HG03159 (cell line): ENCODE results near the gene SLFN5.
A peak's percentile ranks its signal among the peaks of the same experiment; 100 is the strongest.
"Not testable (repeated sequence)": the region's sequence is repeated elsewhere in the genome, so short reads cannot be mapped to it uniquely, and the experiment has no call there.

Experiments
- ATAC-seq: cut with Tn5 transposase; IDR thresholded peaks from one replicate; pipeline ENCODE4 v1.9.1; 2021; ENCODE audit warnings: mild to moderate bottlenecking, moderate library complexity; ENCODE audit not compliant: unreplicated experiment

Gene SLFN5

DNA sequence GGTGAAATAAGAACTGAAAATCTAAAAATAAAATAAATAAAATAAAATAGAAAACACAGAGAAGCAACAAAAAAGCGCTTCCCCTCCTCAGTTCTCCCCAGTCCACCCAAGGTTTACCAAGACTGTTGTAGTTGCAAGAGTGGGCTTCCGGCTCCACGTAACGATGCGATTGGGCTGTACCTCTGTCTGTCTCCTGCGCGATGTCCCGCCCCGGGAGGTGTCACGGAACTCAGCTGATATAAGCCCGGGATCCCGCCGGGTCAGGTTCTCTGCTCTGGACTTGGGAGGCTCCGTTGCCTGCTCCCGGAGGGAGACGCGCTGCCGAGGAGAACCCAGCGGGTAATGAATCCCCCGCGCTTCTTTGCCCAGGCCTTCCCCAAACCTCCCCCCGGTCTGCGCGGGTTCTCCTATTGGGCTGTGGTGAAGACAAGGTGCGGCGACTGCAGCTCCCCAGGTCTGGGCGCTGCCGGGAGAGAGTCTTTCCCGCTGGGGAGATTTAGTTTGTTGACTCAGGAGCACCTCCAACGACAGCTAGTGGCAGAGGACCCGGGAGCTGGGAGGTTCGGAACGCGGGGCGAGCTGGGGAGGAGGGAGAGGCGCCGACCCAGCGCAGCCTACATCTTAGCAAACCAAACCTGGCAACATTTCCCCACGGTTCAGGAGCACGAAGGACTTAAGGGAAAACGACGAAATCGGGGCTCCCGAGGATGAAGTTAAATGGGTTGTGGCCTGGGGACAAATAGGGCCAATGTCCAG lies at the start of gene SLFN5:
SLFN5 (plus strand) TSS at position 268 of the 756 bp plus-strand sequence. CDS start 15,619 bp downstream, outside the sequence.
- ATAC-seq = peak; percentile 83

- ATAC-seq = not testable (repeated sequence)
These were observed 48.9 kb upstream of the SLFN5 start, which contains the start of gene SLC35G3 for GRCh38 chr17:35194001-35194400. SLC35G3 (minus strand) TSS chr17:35194393; CDS start chr17:35194307, 86 bp downstream.

- ATAC-seq = not testable (repeated sequence)
These were observed 47.8 kb upstream of the SLFN5 start for GRCh38 chr17:35195062-35195461.

DNA sequence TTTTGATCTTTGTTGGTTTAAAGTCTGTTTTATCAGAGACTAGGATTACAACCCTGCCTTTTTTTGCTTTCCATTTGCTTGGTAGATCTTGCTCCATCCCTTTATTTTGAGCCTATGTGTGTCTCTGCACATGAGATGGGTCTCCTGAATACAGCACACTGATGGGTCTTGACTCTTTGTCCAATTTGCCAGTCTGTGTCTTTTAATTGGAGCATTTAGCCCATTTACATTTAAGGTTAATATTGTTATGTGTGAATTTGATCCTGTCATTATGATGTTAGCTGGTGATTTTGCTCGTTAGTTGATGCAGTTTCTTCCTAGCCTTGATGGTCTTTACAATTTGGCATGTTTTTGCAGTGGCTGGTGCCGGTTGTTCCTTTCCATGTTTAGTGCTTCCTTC lies 40.3 kb upstream of the SLFN5 start:
- ATAC-seq = not testable (repeated sequence)

GRCh38 chr17:35210741-35211140 lies 32.1 kb upstream of the SLFN5 start:
- no peak for ATAC-seq

DNA sequence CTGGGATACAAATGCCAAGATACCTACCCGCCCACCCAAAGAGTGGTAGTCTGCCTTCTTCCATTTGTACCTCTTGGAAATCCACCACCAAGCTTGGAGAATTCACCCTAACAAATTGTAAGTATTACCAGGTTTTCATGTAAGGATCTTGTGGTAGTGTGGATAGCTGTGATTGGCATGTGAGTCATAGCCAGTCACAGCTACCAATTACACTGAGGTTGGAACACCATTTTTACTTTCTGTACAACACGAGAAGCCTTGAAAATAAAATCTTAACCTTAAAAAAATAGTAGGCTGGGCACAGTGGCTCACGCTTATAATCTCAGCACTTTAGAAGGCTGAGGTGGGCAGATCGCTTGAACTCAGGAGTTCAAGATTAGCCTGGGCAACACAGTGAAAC lies 30.2 kb upstream of the SLFN5 start:
- no peak for ATAC-seq

- no peak for ATAC-seq
These were observed 29.4 kb upstream of the SLFN5 start for GRCh38 chr17:35213412-35213940.

- no peak for ATAC-seq
These were observed 28.7 kb upstream of the SLFN5 start for GRCh38 chr17:35214192-35214591.

GRCh38 chr17:35214631-35215273 lies 28.1 kb upstream of the SLFN5 start:
- no peak for ATAC-seq

- no peak for ATAC-seq
These were observed 25.8 kb upstream of the SLFN5 start for GRCh38 chr17:35217107-35217506.

DNA sequence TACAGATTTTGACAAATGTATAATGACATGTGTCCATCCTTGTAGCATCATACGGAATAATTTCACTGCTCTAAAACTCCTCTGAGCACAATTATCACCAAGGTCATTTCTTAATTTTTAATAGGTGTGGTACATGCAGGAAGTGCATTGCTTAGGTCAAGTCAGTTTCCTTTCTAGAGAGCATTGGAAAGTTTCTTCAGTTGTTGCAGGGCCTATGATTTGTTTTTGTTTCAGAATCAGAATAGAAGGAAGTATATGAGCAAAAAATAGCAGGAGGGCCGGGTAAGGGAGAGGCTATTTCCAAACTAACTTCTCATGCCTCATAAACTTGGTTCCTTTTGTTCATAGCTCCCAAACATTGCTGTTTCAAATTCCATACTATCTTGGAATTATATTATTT lies 24.0 kb upstream of the SLFN5 start:
- ATAC-seq = no peak

GRCh38 chr17:35222452-35222851 lies 20.4 kb upstream of the SLFN5 start:
- ATAC-seq = no peak

GRCh38 chr17:35224436-35224835 lies 18.4 kb upstream of the SLFN5 start:
- no peak for ATAC-seq

DNA sequence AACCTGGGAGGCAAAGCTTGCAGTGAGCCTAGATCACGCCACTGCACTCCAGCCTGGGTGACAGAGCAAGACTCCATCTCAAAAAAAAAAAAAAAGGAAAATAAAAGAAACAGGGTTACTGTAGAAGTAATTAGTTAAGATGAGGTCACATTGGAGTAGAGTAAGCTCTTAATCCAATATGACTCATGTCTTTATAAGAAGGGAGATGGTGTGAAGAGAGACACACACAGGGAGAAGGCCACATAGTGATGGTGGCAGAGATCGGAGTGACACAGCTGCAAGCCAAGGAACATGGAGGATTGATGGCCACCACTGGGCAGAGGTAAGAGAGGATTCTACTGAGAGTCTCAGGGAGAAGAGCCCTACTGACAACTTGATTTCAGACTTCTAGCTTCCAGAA lies 15.3 kb upstream of the SLFN5 start:
- ATAC-seq = no peak

DNA sequence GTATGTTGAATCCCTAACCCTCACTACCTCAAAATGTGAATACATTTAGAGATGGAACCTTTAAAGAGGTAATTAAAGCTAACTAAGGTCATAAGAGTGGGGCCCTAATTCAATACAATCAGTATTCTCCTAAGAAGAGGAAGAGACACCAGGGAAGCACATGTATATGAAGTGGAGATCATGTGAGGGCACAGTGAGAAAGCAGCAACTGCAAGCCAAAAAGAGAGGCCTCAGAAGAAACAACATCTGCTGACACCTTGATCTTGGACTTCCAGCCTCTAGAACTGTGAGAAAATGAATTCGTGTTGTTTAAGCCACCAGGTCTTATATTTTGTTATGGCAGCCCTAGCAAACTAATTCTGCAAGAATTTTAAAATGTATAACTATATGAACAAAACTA lies 13.2 kb upstream of the SLFN5 start:
- no peak for ATAC-seq

- ATAC-seq = not testable (repeated sequence)
These were observed 8.6 kb upstream of the SLFN5 start for GRCh38 chr17:35234315-35234714.

- no peak for ATAC-seq
These were observed 7.6 kb upstream of the SLFN5 start for GRCh38 chr17:35235289-35235688.

- ATAC-seq = no peak
These were observed 7.0 kb upstream of the SLFN5 start for GRCh38 chr17:35235917-35236316.

DNA sequence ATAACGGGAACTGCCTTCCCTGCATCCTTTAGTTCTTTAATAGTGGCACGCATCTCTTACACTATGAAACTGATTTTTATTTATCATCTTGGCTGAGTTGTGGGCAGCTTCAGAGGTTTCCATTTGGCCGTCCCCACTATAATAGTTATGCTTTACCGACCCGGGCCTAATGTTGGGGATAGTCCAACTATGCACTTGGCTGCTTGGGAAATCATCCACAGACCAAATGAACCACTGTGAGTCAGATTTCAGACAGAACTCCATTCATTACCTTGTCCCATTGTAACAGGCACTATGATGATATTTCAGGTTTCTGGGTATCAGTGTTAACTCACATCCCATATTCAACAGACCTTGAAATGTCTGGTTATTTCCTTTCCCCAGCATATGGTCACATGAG lies 6.1 kb upstream of the SLFN5 start:
- no peak for ATAC-seq

GRCh38 chr17:35238821-35239220 lies 4.1 kb upstream of the SLFN5 start:
- ATAC-seq = no peak

DNA sequence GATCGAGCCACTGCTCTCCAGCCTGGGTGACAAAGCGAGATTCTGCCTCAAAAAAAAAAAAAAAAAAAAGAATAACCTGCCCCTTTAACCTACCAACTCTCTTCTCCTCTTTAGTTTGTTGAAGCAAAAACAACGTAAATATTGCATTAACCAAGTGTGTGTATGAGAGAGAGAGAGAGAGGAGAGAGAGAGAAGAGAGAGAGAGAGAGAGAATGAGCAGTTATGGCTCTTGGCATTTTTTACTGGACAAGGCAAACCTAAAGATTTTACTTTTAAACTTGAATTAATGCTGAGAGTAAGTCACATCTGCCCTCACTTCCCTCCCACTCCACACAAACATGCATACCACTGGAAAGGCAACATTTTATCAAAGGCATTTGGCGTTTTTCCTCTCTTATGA lies 3.0 kb upstream of the SLFN5 start:
- ATAC-seq = no peak

DNA sequence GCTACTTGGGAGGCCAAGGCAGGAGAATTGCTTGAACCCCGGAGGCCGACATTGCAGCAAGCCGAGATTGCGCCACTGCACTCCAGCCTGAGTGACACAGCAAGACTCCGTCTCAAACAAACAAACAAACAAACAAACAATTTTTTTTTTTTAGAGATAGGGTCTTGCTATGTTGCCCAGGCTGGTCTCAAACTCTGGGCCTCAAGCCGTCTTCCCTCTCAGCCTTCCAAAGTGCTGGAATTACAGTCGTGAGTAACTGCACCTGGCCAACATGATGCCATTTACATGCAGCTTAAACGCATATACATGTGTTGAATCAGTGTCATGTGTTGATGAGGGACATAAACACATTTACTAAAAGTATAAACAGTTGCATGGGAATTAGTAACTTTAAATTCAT lies 2.0 kb upstream of the SLFN5 start:
- ATAC-seq = no peak
